ENCODE results near the gene KRT74. TPM values are rescaled to one million over a fixed set of nuclear protein-coding genes. Genes with fewer than 3 reads are reported as not detected.

The KRT74 gene
- total and polyA plus RNA-seq, 4 donors = not detected

- WGBS = 80% methylated on average over 7 of the region's 7 CpGs
- H3K36me3 ChIP-seq (ENCODE audit: control insufficient read depth in 4 of 4, insufficient read depth in 3 of 4, low read depth in 1 of 4, low read length in 3 of 4) = no peaks in the 10 kb centered on the region
- TF ChIP-seq YY1 (IDR thresholded peaks at IDR 0.05) (no peak), EGR1 (IDR thresholded peaks at IDR 0.05; ENCODE audit: low read depth in 2 of 2) (no peak), HNF4G (IDR thresholded peaks at IDR 0.05) (no peak), GABPA (IDR thresholded peaks at IDR 0.05 in 1 of 2, conservative IDR thresholded peaks at IDR 0.05 in 1 of 2) (no peak), SP1 (IDR thresholded peaks at IDR 0.05) (no peak)
- H3K9me3 ChIP-seq (ENCODE audit: control insufficient read depth in 4 of 4, low read length in 3 of 4) = no peaks in the 10 kb centered on the region
- H3K27ac ChIP-seq (ENCODE audit: low read depth in 1 of 2, low read length in 2 of 2) = no peak overlapping the region
- peaks cover 0 to 11% (median 4%) of the 10 kb centered on the region in 4 donors for H3K4me1 ChIP-seq (ENCODE audit: control insufficient read depth in 4 of 4, insufficient read depth in 4 of 4, low read length in 3 of 4)
- no peak overlapping the region for H3K9ac ChIP-seq (ENCODE audit: low read depth in 1 of 2, low read length in 2 of 2)
- DNase-seq (ENCODE audit: low spot score) = no peak
- no peaks in the 10 kb centered on the region for H3K27me3 ChIP-seq (ENCODE audit: control insufficient read depth in 4 of 4, insufficient read depth in 4 of 4, low read length in 3 of 4)
- H3K4me3 ChIP-seq (ENCODE audit: low read depth in 1 of 3, low read length in 3 of 3) = no peak overlapping the region
These were observed 7.4 kb upstream of the KRT74 start for GRCh38 chr12:52581066-52581465.

- Histone ChIP-seq H3K4me3 (ENCODE audit: low read depth in 1 of 3, low read length in 3 of 3) (no peak overlapping the region), H3K4me1 (ENCODE audit: control insufficient read depth in 4 of 4, insufficient read depth in 4 of 4, low read length in 3 of 4) (peaks cover 0 to 11% (median 4%) of the 10 kb centered on the region in 4 donors), H3K27me3 (ENCODE audit: control insufficient read depth in 4 of 4, insufficient read depth in 4 of 4, low read length in 3 of 4) (no peaks in the 10 kb centered on the region), H3K27ac (ENCODE audit: low read depth in 1 of 2, low read length in 2 of 2) (no peak overlapping the region), H3K9me3 (ENCODE audit: control insufficient read depth in 4 of 4, low read length in 3 of 4) (no peaks in the 10 kb centered on the region), H3K36me3 (ENCODE audit: control insufficient read depth in 4 of 4, insufficient read depth in 3 of 4, low read depth in 1 of 4, low read length in 3 of 4) (no peaks in the 10 kb centered on the region), H3K9ac (ENCODE audit: low read depth in 1 of 2, low read length in 2 of 2) (no peak overlapping the region)
- no peak for DNase-seq (ENCODE audit: low spot score)
- 85% methylated on average over 1 of the region's 1 CpG for WGBS
- no peak for TF ChIP-seq FOXA2 (IDR thresholded peaks at IDR 0.05)
- no peak for TF ChIP-seq ZBTB33 (IDR thresholded peaks at IDR 0.05)
- no peak for TF ChIP-seq RAD21 (IDR thresholded peaks at IDR 0.05)
- TF ChIP-seq RXRA (IDR thresholded peaks at IDR 0.05) = no peak
- TF ChIP-seq HNF4G (IDR thresholded peaks at IDR 0.05) = no peak
- no peak for TF ChIP-seq NR2F2 (IDR thresholded peaks at IDR 0.05)
- TF ChIP-seq, protein P1, sequence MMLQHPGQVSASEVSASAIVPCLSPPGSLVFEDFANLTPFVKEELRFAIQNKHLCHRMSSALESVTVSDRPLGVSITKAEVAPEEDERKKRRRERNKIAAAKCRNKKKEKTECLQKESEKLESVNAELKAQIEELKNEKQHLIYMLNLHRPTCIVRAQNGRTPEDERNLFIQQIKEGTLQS (IDR thresholded peaks at IDR 0.05) = no peak
- TF ChIP-seq YY1 (IDR thresholded peaks at IDR 0.05) = no peak
- no peak for TF ChIP-seq TAF1 (conservative IDR thresholded peaks at IDR 0.05)
- no peak for TF ChIP-seq GABPA (IDR thresholded peaks at IDR 0.05 in 1 of 2, conservative IDR thresholded peaks at IDR 0.05 in 1 of 2)
- no peak for TF ChIP-seq FOXA1 (IDR thresholded peaks at IDR 0.05)
- no peak for TF ChIP-seq JUND (IDR thresholded peaks at IDR 0.05)
- no peak for TF ChIP-seq EGR1 (IDR thresholded peaks at IDR 0.05; ENCODE audit: low read depth in 2 of 2)
- TF ChIP-seq, protein P2, sequence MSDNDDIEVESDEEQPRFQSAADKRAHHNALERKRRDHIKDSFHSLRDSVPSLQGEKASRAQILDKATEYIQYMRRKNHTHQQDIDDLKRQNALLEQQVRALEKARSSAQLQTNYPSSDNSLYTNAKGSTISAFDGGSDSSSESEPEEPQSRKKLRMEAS (IDR thresholded peaks at IDR 0.05) = no peak
- no peak for TF ChIP-seq HNF4A (conservative IDR thresholded peaks at IDR 0.05)
- TF ChIP-seq, protein P3, sequence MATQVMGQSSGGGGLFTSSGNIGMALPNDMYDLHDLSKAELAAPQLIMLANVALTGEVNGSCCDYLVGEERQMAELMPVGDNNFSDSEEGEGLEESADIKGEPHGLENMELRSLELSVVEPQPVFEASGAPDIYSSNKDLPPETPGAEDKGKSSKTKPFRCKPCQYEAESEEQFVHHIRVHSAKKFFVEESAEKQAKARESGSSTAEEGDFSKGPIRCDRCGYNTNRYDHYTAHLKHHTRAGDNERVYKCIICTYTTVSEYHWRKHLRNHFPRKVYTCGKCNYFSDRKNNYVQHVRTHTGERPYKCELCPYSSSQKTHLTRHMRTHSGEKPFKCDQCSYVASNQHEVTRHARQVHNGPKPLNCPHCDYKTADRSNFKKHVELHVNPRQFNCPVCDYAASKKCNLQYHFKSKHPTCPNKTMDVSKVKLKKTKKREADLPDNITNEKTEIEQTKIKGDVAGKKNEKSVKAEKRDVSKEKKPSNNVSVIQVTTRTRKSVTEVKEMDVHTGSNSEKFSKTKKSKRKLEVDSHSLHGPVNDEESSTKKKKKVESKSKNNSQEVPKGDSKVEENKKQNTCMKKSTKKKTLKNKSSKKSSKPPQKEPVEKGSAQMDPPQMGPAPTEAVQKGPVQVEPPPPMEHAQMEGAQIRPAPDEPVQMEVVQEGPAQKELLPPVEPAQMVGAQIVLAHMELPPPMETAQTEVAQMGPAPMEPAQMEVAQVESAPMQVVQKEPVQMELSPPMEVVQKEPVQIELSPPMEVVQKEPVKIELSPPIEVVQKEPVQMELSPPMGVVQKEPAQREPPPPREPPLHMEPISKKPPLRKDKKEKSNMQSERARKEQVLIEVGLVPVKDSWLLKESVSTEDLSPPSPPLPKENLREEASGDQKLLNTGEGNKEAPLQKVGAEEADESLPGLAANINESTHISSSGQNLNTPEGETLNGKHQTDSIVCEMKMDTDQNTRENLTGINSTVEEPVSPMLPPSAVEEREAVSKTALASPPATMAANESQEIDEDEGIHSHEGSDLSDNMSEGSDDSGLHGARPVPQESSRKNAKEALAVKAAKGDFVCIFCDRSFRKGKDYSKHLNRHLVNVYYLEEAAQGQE (IDR thresholded peaks at IDR 0.05) = no peak
- TF ChIP-seq, protein P4, sequence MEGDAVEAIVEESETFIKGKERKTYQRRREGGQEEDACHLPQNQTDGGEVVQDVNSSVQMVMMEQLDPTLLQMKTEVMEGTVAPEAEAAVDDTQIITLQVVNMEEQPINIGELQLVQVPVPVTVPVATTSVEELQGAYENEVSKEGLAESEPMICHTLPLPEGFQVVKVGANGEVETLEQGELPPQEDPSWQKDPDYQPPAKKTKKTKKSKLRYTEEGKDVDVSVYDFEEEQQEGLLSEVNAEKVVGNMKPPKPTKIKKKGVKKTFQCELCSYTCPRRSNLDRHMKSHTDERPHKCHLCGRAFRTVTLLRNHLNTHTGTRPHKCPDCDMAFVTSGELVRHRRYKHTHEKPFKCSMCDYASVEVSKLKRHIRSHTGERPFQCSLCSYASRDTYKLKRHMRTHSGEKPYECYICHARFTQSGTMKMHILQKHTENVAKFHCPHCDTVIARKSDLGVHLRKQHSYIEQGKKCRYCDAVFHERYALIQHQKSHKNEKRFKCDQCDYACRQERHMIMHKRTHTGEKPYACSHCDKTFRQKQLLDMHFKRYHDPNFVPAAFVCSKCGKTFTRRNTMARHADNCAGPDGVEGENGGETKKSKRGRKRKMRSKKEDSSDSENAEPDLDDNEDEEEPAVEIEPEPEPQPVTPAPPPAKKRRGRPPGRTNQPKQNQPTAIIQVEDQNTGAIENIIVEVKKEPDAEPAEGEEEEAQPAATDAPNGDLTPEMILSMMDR (IDR thresholded peaks at IDR 0.05; ENCODE audit: low read depth, low read length, missing input control) = no peak
- no peak for TF ChIP-seq SP1 (IDR thresholded peaks at IDR 0.05)
These were observed 6.9 kb upstream of the KRT74 start for GRCh38 chr12:52580496-52580895.

Measured in liver (tissue), 9 donors.